ENCODE results near the gene DCK. TPM values are rescaled to one million over a fixed set of nuclear protein-coding genes. Genes with fewer than 3 reads are reported as not detected.
"Not testable (repeated sequence)": the region's sequence is repeated elsewhere in the genome, so short reads cannot be mapped to it uniquely, and the experiment has no call there.

DCK gene
- total and polyA plus RNA-seq, 9 donors: 5.5 to 12.8 (median 10.0) TPM

GRCh38 chr4:71004281-71004851, 10.9 kb downstream of the DCK start:
- H3K9me3 ChIP-seq: no peaks in the 10 kb centered on the region
- DNase-seq: no peak
- WGBS, 3 donors: 79 to 89% (median 89%) methylated on average over 6 to 7 of the region's 7 CpGs
- H3K36me3 ChIP-seq: no peaks in the 10 kb centered on the region
- H3K4me3 ChIP-seq: no peak overlapping the region
- no peaks in the 10 kb centered on the region for H3K4me1 ChIP-seq (ENCODE audit: insufficient read depth)
- H3K27ac ChIP-seq: no peak overlapping the region
- TF ChIP-seq EP300 (IDR thresholded peaks at IDR 0.05): no peak
- TF ChIP-seq CTCF (IDR thresholded peaks at IDR 0.05): no peak
- TF ChIP-seq POLR2A (IDR thresholded peaks at IDR 0.05): no peak
- no peaks in the 10 kb centered on the region for H3K27me3 ChIP-seq
- intact Hi-C loops (cut with DNase I): no loop called here

DNA sequence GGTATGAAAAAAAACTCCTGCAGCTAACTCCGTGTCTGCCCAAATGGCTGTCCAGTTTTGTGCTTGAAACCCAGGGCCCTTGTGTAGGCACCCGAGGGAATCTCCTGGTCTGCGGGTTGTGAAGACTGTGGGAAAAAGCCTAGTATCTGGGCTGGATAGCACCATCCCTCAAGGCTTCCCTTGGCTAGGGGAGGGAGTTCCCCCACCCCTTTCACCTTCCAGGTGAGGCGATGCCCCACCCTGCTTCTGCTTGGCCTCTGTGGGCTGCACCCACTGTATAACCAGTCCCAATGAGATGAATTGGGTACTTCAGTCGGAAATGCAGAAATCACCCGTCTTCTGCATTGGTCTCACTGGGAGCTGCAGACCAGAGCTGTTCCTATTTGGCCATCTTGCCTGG, 11.6 kb downstream of the DCK start:
- H3K4me3 ChIP-seq; H3K27ac ChIP-seq; H3K27me3 ChIP-seq; H3K36me3 ChIP-seq; H3K9me3 ChIP-seq; H3K4me1 ChIP-seq (ENCODE audit: insufficient read depth); DNase-seq; intact Hi-C loops (cut with DNase I): not testable (repeated sequence)
- 86 to 97% (median 94%) methylated on average over 6 of the region's 6 CpGs for WGBS, 3 donors

DNA sequence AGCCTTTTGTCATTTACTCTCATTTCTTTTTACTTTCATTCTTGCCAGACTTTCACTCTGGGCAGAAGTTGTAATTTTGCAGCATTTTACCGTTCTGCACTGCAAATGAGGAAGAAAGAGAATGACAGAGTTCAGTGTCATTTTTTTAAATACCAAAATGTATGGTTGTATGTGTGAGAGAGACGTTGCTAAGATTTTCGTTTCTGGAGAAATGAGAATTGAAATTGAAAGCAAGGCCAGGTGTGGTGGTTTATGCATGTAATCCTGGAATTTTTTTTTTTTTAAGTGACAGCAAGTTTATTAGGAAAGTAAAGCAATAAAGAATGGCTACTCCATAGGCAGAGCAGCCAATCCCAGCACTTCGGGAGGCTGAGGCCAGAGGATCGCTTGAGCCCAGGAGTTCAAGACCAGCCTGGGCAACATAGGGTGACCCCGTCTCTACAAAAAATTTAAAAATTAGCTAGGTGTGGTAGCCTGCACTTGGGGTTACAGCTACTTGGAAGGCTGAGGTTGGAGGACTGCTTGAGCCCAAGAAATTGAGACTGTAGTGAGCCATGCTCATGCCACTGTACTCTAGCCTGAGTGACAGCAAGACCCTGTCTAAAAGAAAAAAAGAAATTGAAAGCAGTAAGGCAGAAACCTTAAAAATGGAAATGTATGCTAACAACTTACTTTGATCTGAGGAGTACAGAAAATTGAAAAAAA, 12.9 kb downstream of the DCK start:
- Histone ChIP-seq H3K4me1 (ENCODE audit: insufficient read depth) (no peaks in the 10 kb centered on the region), H3K9me3 (no peaks in the 10 kb centered on the region), H3K4me3 (no peak overlapping the region), H3K27me3 (no peaks in the 10 kb centered on the region), H3K36me3 (no peaks in the 10 kb centered on the region), H3K27ac (no peak overlapping the region)
- no peak for TF ChIP-seq POLR2A (IDR thresholded peaks at IDR 0.05)
- TF ChIP-seq EP300 (IDR thresholded peaks at IDR 0.05): no peak
- TF ChIP-seq CTCF (IDR thresholded peaks at IDR 0.05): no peak
- 88 to 93% (median 90%) methylated on average over 6 of the region's 6 CpGs for WGBS, 3 donors
- intact Hi-C loops (cut with DNase I): no loop called here
- DNase-seq: no peak

DNA sequence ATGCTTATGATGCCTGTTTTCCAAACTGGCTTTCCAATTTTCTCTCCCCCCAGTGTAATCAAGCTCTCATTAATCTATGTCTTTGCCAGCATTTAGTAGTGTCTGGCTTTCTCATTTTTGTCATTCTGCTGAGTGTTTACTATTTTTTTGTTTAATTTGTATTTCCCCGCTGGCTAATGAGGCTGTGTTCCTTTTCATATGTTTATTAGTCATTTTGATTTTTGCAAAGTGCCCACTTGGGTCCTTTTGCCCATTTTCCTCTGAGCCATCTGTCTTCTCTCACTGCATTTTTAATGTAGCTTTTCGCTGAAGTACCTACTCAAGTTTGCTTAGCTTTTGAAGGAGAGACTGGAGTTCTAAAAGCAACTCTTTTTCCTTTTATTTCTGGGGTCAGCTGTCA, 14.7 kb downstream of the DCK start:
- H3K27me3 ChIP-seq: no peaks in the 10 kb centered on the region
- no peak for TF ChIP-seq EP300 (IDR thresholded peaks at IDR 0.05)
- intact Hi-C loops (cut with DNase I): no loop called here
- DNase-seq: no peak
- WGBS, 3 donors: 97 to 98% (median 98%) methylated on average over 2 of the region's 2 CpGs
- H3K4me3 ChIP-seq: no peak overlapping the region
- H3K9me3 ChIP-seq: no peaks in the 10 kb centered on the region
- H3K36me3 ChIP-seq: no peaks in the 10 kb centered on the region
- H3K4me1 ChIP-seq (ENCODE audit: insufficient read depth): no peaks in the 10 kb centered on the region
- no peak overlapping the region for H3K27ac ChIP-seq

GRCh38 chr4:71009086-71009485, 15.6 kb downstream of the DCK start:
- H3K4me3 ChIP-seq: no peak overlapping the region
- intact Hi-C loops (cut with DNase I): no loop called here
- TF ChIP-seq EP300 (IDR thresholded peaks at IDR 0.05) (no peak), POLR2A (IDR thresholded peaks at IDR 0.05) (no peak), CTCF (IDR thresholded peaks at IDR 0.05) (no peak)
- no peaks in the 10 kb centered on the region for H3K4me1 ChIP-seq (ENCODE audit: insufficient read depth)
- H3K36me3 ChIP-seq: no peaks in the 10 kb centered on the region
- no peak for DNase-seq
- no peak overlapping the region for H3K27ac ChIP-seq
- H3K9me3 ChIP-seq: no peaks in the 10 kb centered on the region
- WGBS, 3 donors: 51 to 58% (median 55%) methylated on average over 3 of the region's 3 CpGs
- H3K27me3 ChIP-seq: no peaks in the 10 kb centered on the region
